Fibroblast of lung (primary cell): Measurements from ENCODE around the gene SLC2A4RG. TPM values are rescaled to one million over a fixed set of nuclear protein-coding genes. Genes with fewer than 3 reads are reported as not detected.

Experiments
- DNase-seq, 2 donors: peaks; one replicate each; pipeline versions ENCODE4 v3.0.0 to v3.0.0-alpha.2; 2010; ENCODE audit warnings: low read depth in 2 of 2
- H2AFZ ChIP-seq: 2 replicates; pipeline ENCODE4 v1.5.1; 2012; ENCODE audit warnings: low read length, control low read depth, inconsistent platforms
- H3K27ac ChIP-seq: 2 replicates; pipeline ENCODE4 v1.5.1; 2011; ENCODE audit warnings: low read length, control low read depth; ENCODE audit not compliant: insufficient read depth
- H3K27me3 ChIP-seq: 2 replicates; pipeline ENCODE4 v1.5.1; 2011; ENCODE audit warnings: mild to moderate bottlenecking, low read length; ENCODE audit not compliant: control insufficient read depth, insufficient read depth
- H3K36me3 ChIP-seq: 2 replicates; pipeline ENCODE4 v1.5.1; 2011; ENCODE audit warnings: low read length; ENCODE audit not compliant: control insufficient read depth, insufficient read depth
- H3K4me1 ChIP-seq: 2 replicates; pipeline ENCODE4 v1.5.1; 2011; ENCODE audit warnings: low read length; ENCODE audit not compliant: control insufficient read depth, insufficient read depth; ENCODE audit errors: extremely low read depth
- H3K4me2 ChIP-seq: 2 replicates; pipeline ENCODE4 v1.5.1; 2011; ENCODE audit warnings: low read length, control low read depth; ENCODE audit not compliant: insufficient read depth; ENCODE audit errors: extremely low read depth
- H3K4me3 ChIP-seq, 4 experiments: fragments of 200-600 bp in 1 of 4; sonication (generic) in 1 of 4; replicated peaks in 1 of 4; 2 replicates each; pipeline ENCODE4 v1.5.1; 2011 to 2016; ENCODE audit warnings: low read length in 4 of 4, low read depth in 3 of 4, mild to moderate bottlenecking in 3 of 4, control low read depth in 2 of 4, inconsistent platforms in 1 of 4, mixed read lengths in 1 of 4; ENCODE audit not compliant: insufficient read depth in 1 of 4; ENCODE audit errors: control extremely low read depth in 1 of 4
- H3K79me2 ChIP-seq: 2 replicates; pipeline ENCODE4 v1.5.1; 2012; ENCODE audit warnings: mild to moderate bottlenecking, low read length, inconsistent platforms; ENCODE audit not compliant: control insufficient read depth, insufficient read depth
- H3K9ac ChIP-seq: 2 replicates; pipeline ENCODE4 v1.5.1; 2011; ENCODE audit warnings: mild to moderate bottlenecking, low read length, control low read depth; ENCODE audit not compliant: insufficient read depth
- H3K9me3 ChIP-seq: 2 replicates; pipeline ENCODE4 v1.5.1; 2012; ENCODE audit warnings: low read depth, low read length; ENCODE audit not compliant: control insufficient read depth, insufficient read depth
- H4K20me1 ChIP-seq: 2 replicates; pipeline ENCODE4 v1.5.1; 2011; ENCODE audit warnings: low read length; ENCODE audit not compliant: control insufficient read depth, insufficient read depth; ENCODE audit errors: extremely low read depth
- EZH2 ChIP-seq: IDR thresholded peaks from 2 replicates; pipeline ENCODE4 v1.5.1; 2012; ENCODE audit warnings: low read length, control low read depth, mild to moderate bottlenecking; ENCODE audit errors: missing control alignments
- polyA plus RNA-seq, 2 donors: library from polyadenylated mRNA; depleted of rRNA in 1 of 2; stranded (reverse) in 1 of 2; unstranded in 1 of 2; fragments of >200 nt; gene quantifications; 2 replicates each; pipeline ENCODE4 v1.2.1, GENCODE V29; 2011 to 2012; ENCODE audit warnings: missing spikeins in 1 of 2
- total RNA-seq: library from RNA; depleted of rRNA; stranded (reverse); fragments of >200 nt; gene quantifications from 2 replicates; pipeline ENCODE4 v1.2.1, GENCODE V29; 2014
- TF ChIP-seq, protein P1 (sequence below), 2 donors: IDR thresholded peaks in 1 of 2; conservative IDR thresholded peaks in 1 of 2; 1 replicate in 1 of 2; 2 replicates in 1 of 2; pipeline ENCODE4 v1.5.1; 2011 to 2012; ENCODE audit warnings: low read length in 2 of 2, control low read depth in 1 of 2, inconsistent platforms in 1 of 2, low read depth in 1 of 2, mild to moderate bottlenecking in 1 of 2

Gene SLC2A4RG
- total and polyA plus RNA-seq, 2 donors (not counting 1 experiment from before 2014, with no cell fraction given) = 17.5 to 30.6 TPM

DNA sequence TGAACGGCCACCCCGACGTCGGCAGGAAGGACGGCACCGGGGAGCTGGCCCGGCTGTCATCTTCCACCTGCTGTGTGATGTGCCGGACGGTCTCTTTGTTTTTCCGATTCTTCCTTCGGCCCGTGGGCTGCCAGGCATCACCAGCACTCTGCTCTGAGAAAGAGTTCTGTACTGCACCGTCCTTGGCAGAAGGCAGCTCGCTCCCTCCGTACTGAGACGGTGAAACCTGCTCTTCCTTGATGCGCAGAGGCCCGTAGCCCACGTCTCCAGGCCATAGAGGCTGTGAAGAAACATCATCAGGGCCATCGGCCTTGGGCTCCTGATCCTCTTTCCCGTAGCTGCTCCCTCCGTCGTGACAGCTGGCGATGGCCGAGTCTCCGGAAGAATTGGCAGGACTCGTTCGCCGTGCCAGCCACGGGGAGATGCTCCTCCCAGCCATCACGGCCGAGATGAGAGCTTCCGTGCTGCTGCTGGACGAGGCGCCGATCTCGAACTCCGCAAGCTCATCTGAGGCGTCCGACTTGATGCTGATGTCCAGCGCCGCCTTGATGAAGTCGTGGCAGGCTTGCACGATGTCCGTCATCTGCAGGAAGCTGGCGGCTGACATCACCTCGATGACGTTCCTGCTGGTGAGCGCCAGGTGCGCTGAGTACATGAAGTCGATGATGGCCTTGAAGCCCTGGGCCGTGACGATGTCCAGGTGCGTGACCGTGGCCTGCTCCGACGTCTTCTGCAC, 50.4 kb downstream of the SLC2A4RG start:
- DNase-seq = no peak
- Histone ChIP-seq H3K4me2 (no peak overlapping the region), H3K4me3 (no peak overlapping the region), H3K27me3 (no peaks in the 10 kb centered on the region), H3K9me3 (no peaks in the 10 kb centered on the region), H2AFZ (no peak overlapping the region), H4K20me1 (no peaks in the 10 kb centered on the region), H3K4me1 (no peaks in the 10 kb centered on the region), H3K79me2 (no peaks in the 10 kb centered on the region), H3K9ac (no peak overlapping the region), H3K27ac (no peak overlapping the region), H3K36me3 (no peaks in the 10 kb centered on the region)
- TF ChIP-seq EZH2 = no peak
- TF ChIP-seq, protein P1, sequence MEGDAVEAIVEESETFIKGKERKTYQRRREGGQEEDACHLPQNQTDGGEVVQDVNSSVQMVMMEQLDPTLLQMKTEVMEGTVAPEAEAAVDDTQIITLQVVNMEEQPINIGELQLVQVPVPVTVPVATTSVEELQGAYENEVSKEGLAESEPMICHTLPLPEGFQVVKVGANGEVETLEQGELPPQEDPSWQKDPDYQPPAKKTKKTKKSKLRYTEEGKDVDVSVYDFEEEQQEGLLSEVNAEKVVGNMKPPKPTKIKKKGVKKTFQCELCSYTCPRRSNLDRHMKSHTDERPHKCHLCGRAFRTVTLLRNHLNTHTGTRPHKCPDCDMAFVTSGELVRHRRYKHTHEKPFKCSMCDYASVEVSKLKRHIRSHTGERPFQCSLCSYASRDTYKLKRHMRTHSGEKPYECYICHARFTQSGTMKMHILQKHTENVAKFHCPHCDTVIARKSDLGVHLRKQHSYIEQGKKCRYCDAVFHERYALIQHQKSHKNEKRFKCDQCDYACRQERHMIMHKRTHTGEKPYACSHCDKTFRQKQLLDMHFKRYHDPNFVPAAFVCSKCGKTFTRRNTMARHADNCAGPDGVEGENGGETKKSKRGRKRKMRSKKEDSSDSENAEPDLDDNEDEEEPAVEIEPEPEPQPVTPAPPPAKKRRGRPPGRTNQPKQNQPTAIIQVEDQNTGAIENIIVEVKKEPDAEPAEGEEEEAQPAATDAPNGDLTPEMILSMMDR (conservative IDR thresholded peaks at IDR 0.05 in 1 of 2, IDR thresholded peaks at IDR 0.05 in 1 of 2; ENCODE audit: low read depth in 1 of 2, low read length in 2 of 2) = no peak

DNA sequence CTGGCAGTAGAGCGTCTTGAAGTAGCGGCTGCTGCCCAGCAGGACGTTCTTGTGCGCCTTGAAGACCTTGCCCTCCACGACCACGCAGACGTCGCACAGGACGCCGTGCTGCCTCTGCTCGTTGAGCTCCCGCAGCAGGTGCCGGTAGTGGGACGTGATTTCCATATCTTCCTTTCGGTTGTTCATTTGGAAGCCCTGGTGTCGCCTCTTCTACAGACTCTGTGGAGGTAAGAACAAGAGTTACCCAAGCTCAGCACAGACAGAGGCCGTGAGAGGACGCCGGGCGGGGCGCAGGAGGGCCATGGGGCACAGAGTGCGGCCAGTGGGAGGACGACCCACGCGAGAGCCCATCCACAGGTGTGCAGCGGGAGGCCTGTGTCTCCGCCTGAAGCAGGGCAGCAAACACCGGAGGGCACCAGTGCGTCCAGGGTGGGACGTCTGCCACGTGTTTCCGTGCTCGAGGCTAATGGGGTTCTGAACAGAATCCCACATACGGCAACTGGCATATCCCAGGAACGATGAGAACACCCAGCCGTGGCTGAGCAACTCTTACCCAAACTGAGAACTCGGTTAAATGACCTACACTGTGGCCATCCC, 51.1 kb downstream of the SLC2A4RG start:
- no peaks in the 10 kb centered on the region for H4K20me1 ChIP-seq
- H3K79me2 ChIP-seq = no peaks in the 10 kb centered on the region
- no peaks in the 10 kb centered on the region for H3K36me3 ChIP-seq
- H2AFZ ChIP-seq = no peak overlapping the region
- no peaks in the 10 kb centered on the region for H3K27me3 ChIP-seq
- DNase-seq = no peak
- TF ChIP-seq, protein P1 (conservative IDR thresholded peaks at IDR 0.05 in 1 of 2, IDR thresholded peaks at IDR 0.05 in 1 of 2; ENCODE audit: low read depth in 1 of 2, low read length in 2 of 2) = no peak
- TF ChIP-seq EZH2 = no peak
- H3K9ac ChIP-seq = no peak overlapping the region
- H3K4me2 ChIP-seq = no peak overlapping the region
- H3K9me3 ChIP-seq = no peaks in the 10 kb centered on the region
- H3K27ac ChIP-seq = no peak overlapping the region
- H3K4me1 ChIP-seq = no peaks in the 10 kb centered on the region
- no peak overlapping the region for H3K4me3 ChIP-seq

GRCh38 chr20:63791497-63792156, 52.1 kb downstream of the SLC2A4RG start:
- Histone ChIP-seq H3K27ac (no peak overlapping the region), H3K4me3 (no peak overlapping the region), H3K9ac (no peak overlapping the region), H2AFZ (no peak overlapping the region), H4K20me1 (no peaks in the 10 kb centered on the region), H3K9me3 (no peaks in the 10 kb centered on the region), H3K27me3 (no peaks in the 10 kb centered on the region), H3K79me2 (no peaks in the 10 kb centered on the region), H3K36me3 (no peaks in the 10 kb centered on the region), H3K4me2 (no peak overlapping the region), H3K4me1 (no peaks in the 10 kb centered on the region)
- TF ChIP-seq, protein P1 (conservative IDR thresholded peaks at IDR 0.05 in 1 of 2, IDR thresholded peaks at IDR 0.05 in 1 of 2; ENCODE audit: low read depth in 1 of 2, low read length in 2 of 2) = no peak
- TF ChIP-seq EZH2 = no peak
- no peak for DNase-seq
